ENCODE measurements around the gene ZNF620.

DNA sequence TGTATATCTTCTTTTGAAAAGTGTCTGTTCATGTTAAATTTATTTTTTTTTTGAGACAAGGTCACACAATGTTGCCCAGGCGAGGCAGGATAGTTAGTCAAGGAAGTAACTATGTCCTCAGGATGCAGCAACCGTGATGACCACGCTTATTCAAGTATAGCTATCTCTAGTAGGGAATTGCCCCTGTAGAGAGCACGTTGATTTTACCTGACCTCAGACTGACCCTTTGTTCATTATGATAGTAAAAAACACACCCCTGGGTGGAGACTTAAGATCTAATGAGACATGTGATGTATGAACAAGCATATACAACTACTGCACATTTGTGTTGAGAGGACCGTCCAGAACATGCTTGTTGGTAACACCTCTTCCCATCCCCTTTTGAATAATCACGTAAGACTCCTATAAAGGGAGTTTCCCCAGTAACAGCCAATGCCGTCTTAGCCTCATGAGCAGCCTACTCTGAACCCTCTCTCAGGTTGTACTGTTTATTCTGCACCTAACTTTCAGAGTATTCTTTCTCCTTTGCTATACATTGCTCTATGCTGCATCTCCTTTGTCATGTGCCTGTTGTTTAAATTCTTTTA, 51.8 kb downstream of the ZNF620 start:
- TF ChIP-seq, protein P1, sequence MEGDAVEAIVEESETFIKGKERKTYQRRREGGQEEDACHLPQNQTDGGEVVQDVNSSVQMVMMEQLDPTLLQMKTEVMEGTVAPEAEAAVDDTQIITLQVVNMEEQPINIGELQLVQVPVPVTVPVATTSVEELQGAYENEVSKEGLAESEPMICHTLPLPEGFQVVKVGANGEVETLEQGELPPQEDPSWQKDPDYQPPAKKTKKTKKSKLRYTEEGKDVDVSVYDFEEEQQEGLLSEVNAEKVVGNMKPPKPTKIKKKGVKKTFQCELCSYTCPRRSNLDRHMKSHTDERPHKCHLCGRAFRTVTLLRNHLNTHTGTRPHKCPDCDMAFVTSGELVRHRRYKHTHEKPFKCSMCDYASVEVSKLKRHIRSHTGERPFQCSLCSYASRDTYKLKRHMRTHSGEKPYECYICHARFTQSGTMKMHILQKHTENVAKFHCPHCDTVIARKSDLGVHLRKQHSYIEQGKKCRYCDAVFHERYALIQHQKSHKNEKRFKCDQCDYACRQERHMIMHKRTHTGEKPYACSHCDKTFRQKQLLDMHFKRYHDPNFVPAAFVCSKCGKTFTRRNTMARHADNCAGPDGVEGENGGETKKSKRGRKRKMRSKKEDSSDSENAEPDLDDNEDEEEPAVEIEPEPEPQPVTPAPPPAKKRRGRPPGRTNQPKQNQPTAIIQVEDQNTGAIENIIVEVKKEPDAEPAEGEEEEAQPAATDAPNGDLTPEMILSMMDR (IDR thresholded peaks at IDR 0.05; ENCODE audit: insufficient read depth, low read depth, low read length), result no peak
- no peak for TF ChIP-seq EZH2 (IDR thresholded peaks at IDR 0.05; ENCODE audit: insufficient read depth, low read length)

Data from astrocyte (in vitro differentiated cells and primary cell).